NT2/D1 (cell line): ENCODE measurements around the gene OTUD6A.

Experiments used
- SUZ12 ChIP-seq: IDR thresholded peaks from 2 replicates; pipeline ENCODE4 v1.6.1; 2011; ENCODE audit not compliant: insufficient read length, insufficient read depth; ENCODE audit errors: extremely low read depth
- YY1 ChIP-seq: IDR thresholded peaks from 2 replicates; pipeline ENCODE4 v1.6.1; 2011; ENCODE audit not compliant: insufficient read length, insufficient read depth
- ZNF274 ChIP-seq: IDR thresholded peaks from 2 replicates; pipeline ENCODE4 v1.6.1; 2011; ENCODE audit warnings: mild to moderate bottlenecking, low read depth, low read length

- TF ChIP-seq SUZ12 (no peak), ZNF274 (no peak), YY1 (no peak)
Observed at GRCh38 chrX:70062076-70062475, at the start of gene OTUD6A.
